ENCODE results near the gene DEPDC1. TPM values are rescaled to one million over a fixed set of nuclear protein-coding genes. Genes with fewer than 3 reads are reported as not detected.

Gene DEPDC1
- total and polyA plus RNA-seq, 4 donors = 0.52 to 18.3 (median 0.58) TPM; not detected in 1

DNA sequence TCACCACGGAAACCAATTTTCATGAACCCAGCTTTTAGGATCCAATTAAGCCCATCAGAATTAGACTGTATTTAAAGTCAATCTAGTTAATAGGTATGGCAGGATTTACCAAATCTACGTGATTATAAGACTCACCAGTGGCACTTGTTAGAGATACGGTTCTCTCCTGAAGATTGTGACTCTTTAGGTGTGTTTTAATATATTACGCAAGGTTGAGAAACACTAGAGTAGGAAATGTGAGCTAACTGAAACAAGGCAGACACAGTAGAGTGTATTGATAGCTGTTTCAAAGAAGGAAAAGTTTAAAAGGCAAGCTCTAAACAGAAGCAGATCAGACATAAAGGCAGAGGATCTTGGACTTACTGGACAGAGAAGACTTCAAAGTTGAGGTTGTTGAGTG, 35.9 kb downstream of the DEPDC1 start:
- 81% methylated on average over 4 of the region's 4 CpGs for WGBS
- peaks cover 2 to 4% (median 2%) of the 10 kb centered on the region in 4 donors for H3K9me3 ChIP-seq (ENCODE audit: control insufficient read depth in 4 of 4, low read length in 3 of 4)
- peaks cover 0 to 4% (median 0%) of the 10 kb centered on the region in 4 donors for H3K27me3 ChIP-seq (ENCODE audit: control insufficient read depth in 4 of 4, insufficient read depth in 4 of 4, low read length in 3 of 4)
- TF ChIP-seq NR2F2 (IDR thresholded peaks at IDR 0.05) = no peak
- TF ChIP-seq, protein P1, sequence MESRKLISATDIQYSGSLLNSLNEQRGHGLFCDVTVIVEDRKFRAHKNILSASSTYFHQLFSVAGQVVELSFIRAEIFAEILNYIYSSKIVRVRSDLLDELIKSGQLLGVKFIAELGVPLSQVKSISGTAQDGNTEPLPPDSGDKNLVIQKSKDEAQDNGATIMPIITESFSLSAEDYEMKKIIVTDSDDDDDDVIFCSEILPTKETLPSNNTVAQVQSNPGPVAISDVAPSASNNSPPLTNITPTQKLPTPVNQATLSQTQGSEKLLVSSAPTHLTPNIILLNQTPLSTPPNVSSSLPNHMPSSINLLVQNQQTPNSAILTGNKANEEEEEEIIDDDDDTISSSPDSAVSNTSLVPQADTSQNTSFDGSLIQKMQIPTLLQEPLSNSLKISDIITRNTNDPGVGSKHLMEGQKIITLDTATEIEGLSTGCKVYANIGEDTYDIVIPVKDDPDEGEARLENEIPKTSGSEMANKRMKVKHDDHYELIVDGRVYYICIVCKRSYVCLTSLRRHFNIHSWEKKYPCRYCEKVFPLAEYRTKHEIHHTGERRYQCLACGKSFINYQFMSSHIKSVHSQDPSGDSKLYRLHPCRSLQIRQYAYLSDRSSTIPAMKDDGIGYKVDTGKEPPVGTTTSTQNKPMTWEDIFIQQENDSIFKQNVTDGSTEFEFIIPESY (IDR thresholded peaks at IDR 0.05) = no peak
- TF ChIP-seq SP1 (IDR thresholded peaks at IDR 0.05) = no peak
- TF ChIP-seq GABPA (IDR thresholded peaks at IDR 0.05 in 1 of 2, conservative IDR thresholded peaks at IDR 0.05 in 1 of 2) = no peak
- TF ChIP-seq, protein P2, sequence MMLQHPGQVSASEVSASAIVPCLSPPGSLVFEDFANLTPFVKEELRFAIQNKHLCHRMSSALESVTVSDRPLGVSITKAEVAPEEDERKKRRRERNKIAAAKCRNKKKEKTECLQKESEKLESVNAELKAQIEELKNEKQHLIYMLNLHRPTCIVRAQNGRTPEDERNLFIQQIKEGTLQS (IDR thresholded peaks at IDR 0.05) = no peak
- no peak for TF ChIP-seq RAD21 (IDR thresholded peaks at IDR 0.05)
- no peak for TF ChIP-seq FOXA1 (IDR thresholded peaks at IDR 0.05)
- H3K27ac ChIP-seq (ENCODE audit: low read depth in 1 of 2, low read length in 2 of 2) = no peak overlapping the region
- no peaks in the 10 kb centered on the region for H3K36me3 ChIP-seq (ENCODE audit: control insufficient read depth in 4 of 4, insufficient read depth in 3 of 4, low read depth in 1 of 4, low read length in 3 of 4)
- no peak overlapping the region for H3K9ac ChIP-seq (ENCODE audit: low read depth in 1 of 2, low read length in 2 of 2)
- no peak for DNase-seq (ENCODE audit: low spot score)
- H3K4me1 ChIP-seq (ENCODE audit: control insufficient read depth in 4 of 4, insufficient read depth in 4 of 4, low read length in 3 of 4) = no peaks in the 10 kb centered on the region
- H3K4me3 ChIP-seq (ENCODE audit: low read depth in 1 of 3, low read length in 3 of 3) = no peak overlapping the region

DNA sequence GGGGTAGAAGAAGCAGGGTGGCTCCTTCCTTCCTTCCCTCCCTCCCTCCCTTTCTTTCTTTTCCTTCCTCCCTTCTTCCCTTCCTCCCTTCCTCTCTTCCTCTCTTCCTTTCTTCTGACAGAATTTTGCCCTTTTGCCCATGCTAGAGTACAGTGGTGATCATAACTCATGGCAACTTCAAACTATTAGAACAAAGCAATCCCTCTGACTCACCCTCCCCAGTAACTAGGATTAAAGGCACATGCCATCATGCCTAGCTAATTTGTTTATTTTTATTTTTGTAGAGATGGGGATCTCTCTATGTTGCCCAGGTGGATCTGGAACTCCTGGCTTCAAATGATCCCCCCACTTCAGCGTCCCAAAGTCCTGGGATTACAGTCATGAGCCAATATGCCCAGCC, 37.1 kb downstream of the DEPDC1 start:
- TF ChIP-seq GABPA (IDR thresholded peaks at IDR 0.05 in 1 of 2, conservative IDR thresholded peaks at IDR 0.05 in 1 of 2) (no peak), RAD21 (IDR thresholded peaks at IDR 0.05) (no peak)
- TF ChIP-seq, protein P2 (IDR thresholded peaks at IDR 0.05) = no peak
- TF ChIP-seq, protein P1 (IDR thresholded peaks at IDR 0.05) = no peak
- no peak overlapping the region for H3K27ac ChIP-seq (ENCODE audit: low read depth in 1 of 2, low read length in 2 of 2)
- H3K4me3 ChIP-seq (ENCODE audit: low read depth in 1 of 3, low read length in 3 of 3) = no peak overlapping the region
- H3K36me3 ChIP-seq (ENCODE audit: control insufficient read depth in 4 of 4, insufficient read depth in 3 of 4, low read depth in 1 of 4, low read length in 3 of 4) = no peaks in the 10 kb centered on the region
- H3K27me3 ChIP-seq (ENCODE audit: control insufficient read depth in 4 of 4, insufficient read depth in 4 of 4, low read length in 3 of 4) = peaks cover 0 to 4% (median 0%) of the 10 kb centered on the region in 4 donors
- 82% methylated on average over 1 of the region's 1 CpG for WGBS
- peaks cover 2 to 4% (median 2%) of the 10 kb centered on the region in 4 donors for H3K9me3 ChIP-seq (ENCODE audit: control insufficient read depth in 4 of 4, low read length in 3 of 4)
- H3K9ac ChIP-seq (ENCODE audit: low read depth in 1 of 2, low read length in 2 of 2) = no peak overlapping the region
- no peaks in the 10 kb centered on the region for H3K4me1 ChIP-seq (ENCODE audit: control insufficient read depth in 4 of 4, insufficient read depth in 4 of 4, low read length in 3 of 4)
- DNase-seq (ENCODE audit: low spot score) = no peak

DNA sequence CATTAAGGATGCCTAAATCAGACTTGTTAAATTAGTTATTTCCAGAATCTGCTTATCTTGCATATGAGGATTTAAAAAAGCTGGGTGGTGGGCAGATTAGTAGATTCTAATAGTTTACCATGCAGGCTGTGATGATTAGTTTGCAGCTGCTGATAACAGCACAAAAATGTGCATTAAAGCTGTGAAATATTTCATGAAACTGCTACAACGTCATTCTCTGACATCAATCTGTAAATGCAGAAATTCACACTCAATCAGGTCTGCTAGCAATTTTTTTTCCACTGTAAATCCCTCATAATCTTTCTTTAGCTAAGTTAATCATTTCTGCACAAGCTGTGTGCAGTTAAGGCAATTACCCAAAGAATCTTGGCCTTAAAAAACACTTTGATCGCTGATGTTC, 37.8 kb downstream of the DEPDC1 start:
- Histone ChIP-seq H3K4me3 (ENCODE audit: low read depth in 1 of 3, low read length in 3 of 3) (no peak overlapping the region), H3K27ac (ENCODE audit: low read depth in 1 of 2, low read length in 2 of 2) (no peak overlapping the region), H3K9ac (ENCODE audit: low read depth in 1 of 2, low read length in 2 of 2) (no peak overlapping the region), H3K9me3 (ENCODE audit: control insufficient read depth in 4 of 4, low read length in 3 of 4) (peaks cover 2 to 4% (median 2%) of the 10 kb centered on the region in 4 donors), H3K4me1 (ENCODE audit: control insufficient read depth in 4 of 4, insufficient read depth in 4 of 4, low read length in 3 of 4) (no peaks in the 10 kb centered on the region), H3K27me3 (ENCODE audit: control insufficient read depth in 4 of 4, insufficient read depth in 4 of 4, low read length in 3 of 4) (peaks cover 0 to 4% (median 0%) of the 10 kb centered on the region in 4 donors), H3K36me3 (ENCODE audit: control insufficient read depth in 4 of 4, insufficient read depth in 3 of 4, low read depth in 1 of 4, low read length in 3 of 4) (no peaks in the 10 kb centered on the region)
- TF ChIP-seq FOXA1 (IDR thresholded peaks at IDR 0.05) (no peak), JUND (IDR thresholded peaks at IDR 0.05) (no peak), SP1 (IDR thresholded peaks at IDR 0.05) (no peak), HNF4A (conservative IDR thresholded peaks at IDR 0.05) (no peak), EGR1 (IDR thresholded peaks at IDR 0.05; ENCODE audit: low read depth in 2 of 2) (no peak), GABPA (IDR thresholded peaks at IDR 0.05 in 1 of 2, conservative IDR thresholded peaks at IDR 0.05 in 1 of 2) (no peak), FOXA2 (IDR thresholded peaks at IDR 0.05) (no peak), RAD21 (IDR thresholded peaks at IDR 0.05) (no peak), YY1 (IDR thresholded peaks at IDR 0.05) (no peak)
- TF ChIP-seq, protein P1 (IDR thresholded peaks at IDR 0.05) = no peak
- TF ChIP-seq, protein P3, sequence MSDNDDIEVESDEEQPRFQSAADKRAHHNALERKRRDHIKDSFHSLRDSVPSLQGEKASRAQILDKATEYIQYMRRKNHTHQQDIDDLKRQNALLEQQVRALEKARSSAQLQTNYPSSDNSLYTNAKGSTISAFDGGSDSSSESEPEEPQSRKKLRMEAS (IDR thresholded peaks at IDR 0.05) = no peak
- 80% methylated on average over 2 of the region's 2 CpGs for WGBS
- no peak for DNase-seq (ENCODE audit: low spot score)

All from liver (tissue), 9 donors.